Stimulated activated CD8-positive, alpha-beta memory T cell treated with anti-CD3 and anti-CD28 coated beads, Interleukin-2, amount 100 ng/mL, for 48 hours (primary cell): ENCODE data around the gene COLEC12.
"Not testable (repeated sequence)": the region's sequence is repeated elsewhere in the genome, so short reads cannot be mapped to it uniquely, and the experiment has no call there.

ENCODE experiments used
- DNase-seq, 2 donors: peaks; one replicate each; pipeline ENCODE4 v3.0.0-alpha.2; 2020; ENCODE audit warnings: low read depth in 2 of 2

COLEC12 gene

DNA sequence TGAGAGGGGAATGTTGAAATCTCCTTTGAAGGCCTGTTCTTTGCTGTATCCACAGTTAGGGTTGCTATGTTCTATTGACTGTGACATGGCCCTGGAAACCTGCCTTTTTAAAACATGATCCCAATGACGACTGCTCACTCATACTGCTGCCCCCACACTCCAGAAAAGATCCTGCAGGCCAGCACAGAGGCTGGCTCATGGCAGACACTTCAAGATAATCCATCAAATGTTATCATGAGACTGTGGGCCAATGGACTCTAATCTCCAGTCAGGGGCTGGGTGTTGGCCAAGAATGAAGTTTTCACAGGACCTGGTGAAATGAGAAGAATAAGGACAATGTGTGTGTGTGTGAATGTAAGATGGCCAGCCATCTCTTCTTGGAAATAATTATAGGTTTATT lies 173.7 kb downstream of the COLEC12 start:
- no peak for DNase-seq

GRCh38 chr18:323253-323622 lies 177.3 kb downstream of the COLEC12 start:
- no peak for DNase-seq

GRCh38 chr18:321865-322467 lies 178.5 kb downstream of the COLEC12 start:
- DNase-seq: no peak

DNA sequence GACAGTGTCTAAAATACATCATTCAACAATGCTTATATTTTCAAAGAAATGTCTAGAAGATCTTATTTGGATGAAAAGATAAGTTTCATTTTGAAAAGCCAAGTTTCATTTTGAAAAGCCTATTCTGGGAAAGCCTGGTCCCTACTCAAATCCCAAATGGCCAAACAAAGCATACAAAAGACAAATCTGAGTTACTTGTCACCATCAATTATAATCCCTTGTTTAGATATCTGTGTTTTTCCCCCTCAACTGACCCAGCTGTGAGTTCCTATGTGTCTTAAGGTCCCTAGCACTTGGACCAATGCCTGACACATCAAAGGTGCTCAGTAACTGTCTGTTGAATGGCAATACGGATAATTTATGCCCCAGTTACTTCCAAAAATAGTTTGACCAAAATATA lies 180.3 kb downstream of the COLEC12 start:
- DNase-seq: no peak

GRCh38 chr18:319720-320119 lies 180.8 kb downstream of the COLEC12 start:
- no peak for DNase-seq

DNA sequence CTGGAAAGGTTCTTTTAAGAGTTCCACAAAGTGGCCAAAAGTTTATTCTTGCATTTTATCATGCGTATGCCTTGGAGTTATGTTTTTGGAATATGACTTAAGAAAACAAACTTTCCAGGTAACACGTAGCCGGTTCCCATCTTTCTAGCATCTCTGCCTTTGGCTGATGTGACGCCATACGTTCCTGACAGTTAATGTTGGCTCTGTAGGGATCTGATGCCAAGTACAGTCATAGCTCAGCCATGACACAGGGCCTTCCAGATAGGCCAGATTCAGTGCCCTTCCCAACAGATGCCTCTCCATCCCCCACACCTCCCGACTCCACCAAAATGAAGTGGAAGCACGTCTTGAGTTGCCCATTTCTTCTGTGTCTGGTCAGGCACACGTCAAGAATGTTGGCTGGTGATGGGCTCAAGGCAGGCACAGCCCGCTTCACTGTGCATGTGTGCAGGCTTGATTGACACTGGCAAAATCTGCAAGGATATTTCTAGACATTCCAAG lies 181.7 kb downstream of the COLEC12 start:
- no peak for DNase-seq

- DNase-seq: no peak
Measured at GRCh38 chr18:317618-318017, 182.9 kb downstream of the COLEC12 start.

DNA sequence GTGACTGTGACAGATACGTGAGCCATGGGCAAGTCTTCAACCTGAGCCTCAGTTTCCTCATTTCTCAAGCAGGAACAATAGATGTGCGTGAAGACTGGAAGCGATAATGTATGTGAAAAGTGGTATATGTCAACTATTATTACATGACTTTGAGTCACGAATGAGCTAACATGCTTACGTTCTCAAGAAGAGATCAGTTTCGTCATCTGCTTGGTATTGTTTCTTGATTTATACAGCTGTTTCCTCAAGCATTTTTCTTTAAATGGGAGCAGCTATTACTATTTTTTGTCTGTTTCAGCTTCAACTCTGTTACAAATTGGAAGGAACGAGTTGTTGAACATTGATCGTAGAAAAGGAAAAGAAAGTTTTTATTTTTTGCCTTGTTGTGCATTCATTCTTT lies 184.1 kb downstream of the COLEC12 start:
- no peak for DNase-seq

DNA sequence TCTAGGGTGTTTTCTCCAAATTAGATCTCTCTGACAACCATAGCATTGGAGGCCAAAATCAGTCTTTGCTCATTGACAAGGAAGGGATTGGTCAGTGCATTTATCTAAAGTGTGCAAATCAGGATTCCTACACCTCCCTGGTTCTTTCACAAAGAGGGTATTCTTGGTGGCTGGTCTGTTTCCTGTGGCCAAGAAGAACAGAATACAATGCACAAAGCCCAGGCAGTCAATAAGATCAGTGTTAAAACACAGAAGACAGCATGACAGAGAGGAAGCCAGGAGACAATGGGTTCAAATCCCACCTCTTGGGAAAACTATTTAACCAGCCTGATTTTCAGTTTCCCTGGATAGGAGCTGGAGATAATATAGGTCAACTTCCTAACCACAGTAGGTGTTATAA lies 186.6 kb downstream of the COLEC12 start:
- DNase-seq: no peak

GRCh38 chr18:312415-312814 lies 188.1 kb downstream of the COLEC12 start:
- DNase-seq: no peak

DNA sequence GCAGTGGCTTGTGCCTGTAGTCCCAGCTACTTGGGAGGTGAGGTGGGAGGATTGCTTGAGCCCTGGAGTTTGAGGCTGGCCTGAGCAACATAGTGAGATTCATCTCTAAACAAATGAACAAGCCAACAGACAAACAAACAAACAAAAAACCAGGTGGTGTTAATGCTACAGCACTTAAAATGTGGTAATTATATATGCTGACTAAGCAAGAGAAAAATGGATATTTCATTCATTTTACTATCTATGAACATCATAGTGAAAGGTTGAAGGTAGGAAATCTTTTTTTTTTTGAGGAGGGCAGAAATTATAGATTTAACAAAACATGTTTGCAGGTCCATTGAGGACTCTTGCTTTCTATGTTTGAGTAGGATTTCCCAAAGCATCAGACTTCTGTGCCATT lies 190.5 kb downstream of the COLEC12 start:
- no peak for DNase-seq

DNA sequence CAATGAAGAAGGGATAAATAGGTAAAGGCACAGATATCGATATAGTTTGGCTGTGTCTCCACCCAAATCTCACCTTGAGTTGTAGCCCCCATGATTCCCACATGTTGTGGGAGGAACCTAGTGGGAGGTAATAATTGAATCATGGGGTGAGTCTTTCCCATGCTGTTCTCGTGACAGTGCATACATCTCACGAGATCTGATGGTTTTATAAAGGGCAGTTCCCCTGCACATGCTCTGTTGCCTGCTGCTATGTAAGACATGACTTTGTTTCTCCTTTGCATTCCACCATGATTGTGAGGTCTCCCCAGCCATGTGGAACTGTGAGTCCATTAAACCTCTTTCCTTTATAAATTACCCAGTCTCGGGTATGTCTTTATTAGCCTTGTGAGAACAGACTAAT lies 192.4 kb downstream of the COLEC12 start:
- not testable (repeated sequence) for DNase-seq

- DNase-seq: no peak
Measured at GRCh38 chr18:306608-307255, 193.8 kb downstream of the COLEC12 start.

DNA sequence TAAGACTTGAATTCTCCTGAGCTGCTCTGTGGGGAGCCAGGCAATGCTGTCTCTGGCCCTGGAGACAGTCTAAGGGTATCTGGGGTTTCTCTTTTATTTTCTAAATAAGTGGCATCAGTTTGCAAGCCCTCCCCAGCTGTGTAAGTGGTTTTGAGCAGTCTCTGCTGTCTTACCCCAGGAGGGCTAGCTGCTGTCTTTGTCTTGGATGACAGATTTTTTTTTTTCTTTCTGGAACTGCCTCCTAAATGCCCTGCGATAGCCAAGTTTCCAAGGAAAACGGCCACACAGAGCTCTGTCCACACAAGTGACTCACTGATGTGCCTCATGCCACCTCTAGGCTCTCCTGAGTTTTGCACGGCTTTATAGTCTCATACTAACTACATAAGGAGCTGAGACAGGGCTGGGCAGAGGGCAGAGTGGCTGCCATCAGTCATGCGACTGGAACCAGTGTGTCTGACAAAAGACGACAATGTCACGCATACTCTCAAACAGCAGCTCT lies 195.4 kb downstream of the COLEC12 start:
- DNase-seq: no peak

DNA sequence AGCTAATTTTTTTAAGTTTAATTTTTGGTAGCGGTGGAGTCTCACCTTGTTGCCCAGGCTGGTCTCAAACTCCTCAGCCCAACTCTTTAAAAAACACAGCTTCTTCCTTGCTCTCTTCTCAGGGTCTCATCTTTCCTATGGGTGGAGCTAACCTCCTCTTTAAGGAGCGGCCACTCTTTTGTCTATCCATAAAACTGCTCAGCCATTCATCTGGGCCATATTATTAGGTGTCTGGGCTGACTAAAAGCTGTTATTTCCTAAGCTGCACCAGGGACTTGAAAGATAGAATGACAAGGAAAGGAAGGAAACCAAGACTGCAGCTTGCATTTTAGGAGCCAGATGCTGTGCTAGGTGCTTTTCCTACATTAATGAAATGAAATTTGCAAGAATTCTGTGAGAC lies 196.9 kb downstream of the COLEC12 start:
- DNase-seq: no peak

DNA sequence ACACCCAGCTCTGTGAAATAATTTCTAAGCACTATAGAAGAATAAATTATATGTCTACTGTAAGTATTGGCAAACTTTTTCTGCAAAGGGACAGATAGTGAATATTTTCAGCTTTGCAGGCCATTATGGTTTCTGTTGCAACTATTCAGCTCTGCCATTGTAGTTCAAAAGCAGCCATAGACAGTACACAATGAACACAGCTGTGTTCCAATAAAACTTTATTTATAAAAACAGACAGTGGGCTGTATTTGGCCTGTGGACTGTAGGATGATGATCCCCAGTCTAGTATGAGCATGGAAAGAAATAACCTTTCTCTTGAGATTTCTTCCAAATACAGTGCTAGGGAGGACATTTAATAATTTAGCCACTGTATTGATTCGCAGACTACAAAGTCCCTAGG lies 197.5 kb downstream of the COLEC12 start:
- no peak for DNase-seq

- DNase-seq: no peak
Measured at GRCh38 chr18:302097-302496, 198.4 kb downstream of the COLEC12 start.

DNA sequence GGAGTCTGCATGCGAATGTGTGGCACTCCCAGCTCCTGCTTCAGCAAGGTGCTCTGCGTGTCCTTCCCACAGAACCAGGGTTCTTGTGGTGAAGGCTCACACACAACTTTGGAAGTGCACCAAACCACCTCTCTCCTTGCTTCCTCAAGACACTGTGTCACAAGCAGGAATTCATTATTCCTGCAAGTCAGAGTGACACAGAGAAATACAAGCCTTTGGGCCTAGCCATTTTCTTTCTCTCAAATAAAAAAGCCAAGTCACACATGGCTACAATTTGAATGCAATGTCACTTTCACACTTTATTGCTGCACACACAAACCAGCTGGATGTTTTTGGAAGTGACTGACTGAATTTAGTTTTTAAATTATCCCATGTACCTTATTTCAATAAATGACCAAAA lies 202.6 kb downstream of the COLEC12 start:
- DNase-seq: no peak

- no peak for DNase-seq
Measured at GRCh38 chr18:295756-296490, 204.6 kb downstream of the COLEC12 start.

GRCh38 chr18:294566-294965 lies 205.9 kb downstream of the COLEC12 start:
- DNase-seq: no peak

DNA sequence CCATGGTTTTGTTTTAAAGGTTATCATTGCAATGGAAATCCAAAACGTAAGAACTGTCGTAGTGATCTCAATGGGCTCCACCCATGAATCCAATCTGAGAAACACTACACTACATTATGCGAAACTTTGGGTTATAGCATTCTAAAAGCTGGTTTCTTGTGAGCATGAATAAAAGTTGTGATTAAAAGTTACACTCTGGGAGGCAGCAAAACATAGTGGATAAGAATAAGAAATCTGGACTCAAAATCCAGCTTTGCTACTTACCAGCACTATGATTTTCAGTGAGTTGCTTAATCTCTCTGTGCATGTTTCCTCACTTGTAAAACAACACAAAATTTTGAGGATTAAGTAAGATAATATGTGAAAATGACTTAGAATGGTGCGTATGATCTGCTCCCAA lies 207.0 kb downstream of the COLEC12 start:
- no peak for DNase-seq

GRCh38 chr18:292271-292670 lies 208.2 kb downstream of the COLEC12 start:
- no peak for DNase-seq

- not testable (repeated sequence) for DNase-seq
Measured at GRCh38 chr18:289970-290369, 210.5 kb downstream of the COLEC12 start.
